HG03095 (cell line): ENCODE measurements around the gene DNAJC4.

Source experiments
- ATAC-seq: cut with Tn5 transposase; IDR thresholded peaks from one replicate; pipeline ENCODE4 v1.9.1; 2021; ENCODE audit warnings: moderate library complexity; ENCODE audit not compliant: unreplicated experiment

DNAJC4 gene

DNA sequence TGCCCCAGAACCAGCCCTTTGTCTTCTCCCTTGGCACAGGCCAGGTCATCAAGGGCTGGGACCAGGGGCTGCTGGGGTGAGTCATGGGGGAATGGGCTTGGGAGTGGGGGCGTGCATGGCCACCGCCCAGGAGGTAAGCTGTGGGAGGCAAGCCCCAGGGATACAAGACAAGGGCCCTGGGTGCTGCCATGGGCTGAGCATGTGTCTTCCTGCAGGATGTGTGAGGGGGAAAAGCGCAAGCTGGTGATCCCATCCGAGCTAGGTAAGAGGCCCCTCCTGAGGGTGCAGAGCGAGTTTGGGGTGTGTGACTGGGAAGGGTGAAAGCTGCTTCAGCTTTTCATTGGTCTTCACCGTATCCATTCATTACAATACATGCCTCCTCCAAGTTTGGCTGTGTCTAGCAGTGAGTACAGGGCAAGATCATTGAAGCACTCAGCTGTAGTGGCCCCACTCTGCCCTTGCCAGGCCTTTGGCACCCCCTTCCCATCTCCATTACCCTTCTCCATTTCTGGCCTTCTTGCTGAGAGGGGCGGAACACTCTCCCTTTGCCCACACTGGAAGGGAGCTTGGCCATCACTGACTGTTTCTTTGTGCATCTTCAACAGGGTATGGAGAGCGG, 13.0 kb downstream of the DNAJC4 start:
- ATAC-seq = no peak

DNA sequence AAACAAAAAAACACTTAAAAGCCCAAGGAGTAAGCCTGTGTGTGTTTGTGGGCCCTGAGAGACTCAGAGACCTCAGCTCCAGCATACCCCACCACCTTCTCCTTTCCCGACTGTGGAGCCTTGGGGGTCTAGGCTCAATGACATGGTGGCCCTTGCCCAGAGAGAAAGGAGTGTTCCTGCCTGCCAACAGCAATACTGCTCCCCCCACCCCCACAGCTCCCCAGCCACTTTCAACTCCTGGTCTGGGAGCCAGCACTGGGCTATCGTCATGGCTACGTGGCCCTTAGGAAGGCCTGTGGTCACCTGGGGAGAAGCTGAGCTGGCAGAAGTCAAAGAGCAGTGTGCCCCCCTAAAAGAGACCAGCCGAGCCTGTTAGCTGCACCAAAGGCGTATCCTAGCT, 13.8 kb downstream of the DNAJC4 start:
- no peak for ATAC-seq

DNA sequence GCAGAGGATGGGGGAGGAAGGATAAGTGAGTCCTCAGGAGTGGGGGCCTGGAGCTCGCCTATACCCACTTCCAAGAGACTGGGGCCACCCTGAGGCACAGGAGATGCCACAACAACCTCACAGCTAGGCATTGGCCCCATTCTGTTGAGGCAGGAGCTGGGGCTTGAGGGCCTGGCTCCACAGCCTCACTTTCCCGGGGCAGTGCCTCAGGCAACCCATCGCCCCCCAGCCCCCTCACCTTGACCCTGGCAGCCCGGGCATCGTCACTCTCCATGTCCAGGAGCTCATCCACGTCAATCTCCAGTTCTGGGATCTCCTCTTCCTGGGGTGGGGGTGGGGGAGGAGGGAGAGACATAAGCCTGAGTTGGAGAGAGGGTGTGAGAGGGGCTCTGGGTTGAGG, 14.6 kb downstream of the DNAJC4 start:
- ATAC-seq = no peak

- ATAC-seq = no peak
Measured at GRCh38 chr11:64245401-64245796, 15.1 kb downstream of the DNAJC4 start.

DNA sequence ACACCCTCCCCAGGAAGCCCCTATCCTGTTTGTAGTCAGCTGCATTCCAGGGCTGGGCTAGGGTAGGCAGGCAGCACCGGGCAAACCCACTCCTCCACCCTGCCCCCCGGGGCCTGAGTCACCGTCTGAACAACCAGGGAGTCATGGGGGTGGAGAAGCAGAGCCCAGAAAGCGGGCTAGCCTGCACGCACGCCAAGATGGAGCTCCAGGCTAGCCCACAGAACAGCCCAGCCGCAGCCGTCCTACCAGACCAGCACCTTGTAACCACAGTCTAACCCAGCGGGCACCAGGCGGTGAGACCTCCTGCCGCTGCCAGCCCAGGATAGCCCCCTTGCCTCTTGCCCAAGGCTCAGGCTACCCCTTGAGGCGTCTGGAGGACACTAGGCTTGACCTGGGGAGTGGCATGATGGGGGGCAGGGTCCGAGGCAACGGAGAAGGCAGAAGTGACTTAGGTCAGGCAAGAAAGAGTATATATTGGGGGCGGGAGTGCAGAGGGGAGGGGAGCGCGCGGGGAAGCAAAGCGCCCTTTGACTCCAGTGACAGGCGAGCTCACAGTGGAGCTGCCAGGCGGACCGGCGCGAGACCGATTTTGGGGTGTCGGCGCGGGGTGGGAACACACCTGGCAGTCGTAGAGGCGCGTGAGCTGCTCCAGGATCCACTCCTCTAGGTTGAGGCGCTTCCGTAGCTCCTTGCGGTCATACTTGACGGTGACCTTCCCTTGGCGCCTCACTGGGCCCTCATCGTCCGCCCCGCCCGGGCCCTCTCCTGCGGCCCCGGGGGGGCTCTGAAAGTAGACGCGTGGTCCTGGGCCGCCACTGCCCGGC, 15.7 kb downstream of the DNAJC4 start:
- ATAC-seq = no peak

DNA sequence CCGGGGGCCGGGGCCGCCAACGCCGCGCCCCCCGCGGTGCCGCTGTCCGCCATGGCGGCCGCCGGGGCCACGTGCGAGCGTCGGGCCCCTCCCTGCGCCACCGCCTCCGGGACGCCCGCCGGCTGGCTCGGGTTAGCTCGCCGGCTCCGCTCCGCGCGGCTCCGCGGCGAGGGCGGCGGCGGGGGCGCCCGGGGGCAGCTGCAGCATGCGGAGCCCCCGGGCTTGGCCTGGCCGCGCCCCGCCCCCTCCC, 16.2 kb downstream of the DNAJC4 start:
- peak; percentile 10 for ATAC-seq

GRCh38 chr11:64246871-64247728, 16.8 kb downstream of the DNAJC4 start, which contains the start of gene PPP1R14B:
Gene PPP1R14B, minus strand, starts transcription at chr11:64246943. Its CDS starts 270 bp downstream, at chr11:64246673.
- ATAC-seq = peak; percentile 34

- ATAC-seq = no peak
Measured at GRCh38 chr11:64247729-64248531, 17.6 kb downstream of the DNAJC4 start.

- ATAC-seq = no peak
Measured at GRCh38 chr11:64248578-64248977, 18.2 kb downstream of the DNAJC4 start.

GRCh38 chr11:64249038-64249437, 18.7 kb downstream of the DNAJC4 start:
- ATAC-seq = no peak

GRCh38 chr11:64249563-64250414, 19.4 kb downstream of the DNAJC4 start:
- no peak for ATAC-seq

DNA sequence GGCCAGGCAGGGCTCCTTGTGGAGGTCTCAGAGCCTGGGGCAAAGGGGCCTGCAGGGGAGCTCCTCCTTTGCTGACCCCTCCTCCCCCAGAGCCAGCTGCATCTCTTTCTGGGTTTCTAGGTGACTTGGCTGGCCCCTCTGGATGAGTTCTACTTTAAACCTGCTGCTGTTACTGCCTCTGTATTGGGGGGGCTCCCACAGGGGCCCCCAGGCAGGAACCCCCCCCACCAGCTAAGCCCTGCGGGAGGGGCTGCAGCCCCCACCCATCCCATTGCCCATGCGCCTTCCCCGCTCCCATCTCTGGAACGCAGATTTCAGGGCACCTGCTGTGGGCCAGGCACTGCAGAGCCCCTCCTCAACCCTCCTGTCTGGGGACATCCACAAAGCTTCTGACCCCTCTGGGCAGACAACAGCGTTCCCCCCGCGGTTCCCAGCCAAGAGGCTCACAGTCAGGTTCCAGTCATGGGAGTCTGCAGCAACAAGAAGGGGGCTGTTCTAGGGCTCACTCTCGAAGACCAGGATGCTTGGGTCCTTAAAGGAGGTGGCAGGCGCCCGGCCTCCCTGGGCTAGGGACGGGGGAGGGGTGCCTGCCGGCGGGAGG, 20.2 kb downstream of the DNAJC4 start:
- ATAC-seq = no peak

DNA sequence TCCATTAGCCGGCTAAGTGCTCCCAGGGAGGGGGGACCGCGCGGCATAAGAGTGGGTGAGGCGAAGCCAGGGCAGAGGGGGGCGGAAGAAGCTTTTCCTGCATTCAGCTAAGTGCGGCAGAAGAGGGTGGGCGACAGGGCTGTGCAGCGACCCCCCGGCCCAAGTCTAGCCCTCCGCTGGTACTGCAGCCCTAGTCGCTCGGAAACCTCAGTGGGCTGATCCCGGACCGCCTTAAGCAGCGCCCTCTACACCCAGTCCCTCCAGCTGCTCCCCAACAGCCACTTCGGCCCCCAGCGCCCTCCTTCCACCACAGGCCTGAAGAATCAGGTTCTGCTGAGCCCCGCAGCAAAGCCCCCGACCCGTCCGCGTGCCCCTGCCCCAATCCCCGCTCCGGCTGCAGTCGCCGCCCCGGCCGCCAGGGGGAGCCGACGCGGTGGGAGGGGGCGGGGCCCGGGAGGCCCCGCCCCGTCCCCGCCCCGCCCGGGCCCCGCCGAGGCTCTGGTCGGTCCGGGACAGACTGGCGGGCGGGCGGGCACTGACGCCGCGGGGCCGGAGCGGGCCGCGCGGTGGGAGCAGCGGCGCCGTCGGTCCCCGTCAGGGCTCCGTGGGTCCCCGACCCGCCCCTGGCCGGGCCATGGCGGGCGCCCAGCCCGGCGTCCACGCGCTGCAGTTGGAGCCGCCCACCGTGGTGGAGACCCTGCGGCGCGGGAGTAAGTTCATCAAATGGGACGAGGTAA, 20.8 kb downstream of the DNAJC4 start, which contains the start of gene PLCB3:
Gene PLCB3, plus strand, starts transcription at position 515 of the 737 bp plus-strand sequence. Its CDS starts 120 bp downstream, at position 635.
- no peak for ATAC-seq

GRCh38 chr11:64251753-64252002, 21.3 kb downstream of the DNAJC4 start:
- ATAC-seq = no peak

DNA sequence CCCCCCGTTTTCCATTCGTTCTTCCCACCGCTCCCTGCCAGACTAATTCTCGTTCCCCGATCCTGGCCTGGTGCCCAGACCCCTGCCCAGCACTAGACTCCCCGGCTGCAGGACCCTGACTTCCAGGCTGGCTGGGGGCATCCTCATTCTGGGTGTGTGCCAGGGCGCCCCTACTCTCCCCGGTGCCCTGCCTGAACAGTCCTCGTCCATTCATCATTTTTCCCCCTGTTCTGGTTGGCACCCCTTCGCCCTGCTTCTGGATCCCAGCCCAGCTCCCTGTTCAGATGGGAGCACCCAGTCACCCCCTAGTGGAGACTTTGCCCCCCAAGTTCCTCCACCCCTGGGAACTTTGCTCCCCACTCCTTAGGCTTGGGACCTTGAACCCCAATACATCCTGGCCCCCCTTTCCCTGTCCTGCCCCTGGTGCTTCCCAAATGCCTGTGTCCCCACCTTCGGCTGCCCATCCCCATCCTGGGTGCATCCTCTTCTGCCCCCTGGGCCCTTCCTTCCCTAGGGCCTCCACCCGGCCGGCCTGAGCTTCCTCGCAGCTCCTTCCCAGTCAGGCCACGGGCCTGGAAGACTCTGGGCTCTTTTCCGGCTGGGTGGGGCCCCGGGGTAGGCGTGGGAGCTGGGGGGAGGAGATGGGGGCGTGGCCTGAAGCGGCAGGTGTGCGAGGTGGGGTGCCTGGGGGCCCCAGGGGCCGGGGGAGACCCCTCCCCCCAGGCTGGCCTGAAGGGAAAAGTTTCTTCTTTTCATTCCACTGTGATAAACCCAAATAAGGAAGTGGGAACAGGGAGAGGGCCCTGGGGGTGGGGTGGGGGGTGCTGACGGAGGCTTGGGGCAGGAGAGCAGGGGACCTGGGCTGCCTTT, 21.9 kb downstream of the DNAJC4 start:
- no peak for ATAC-seq

DNA sequence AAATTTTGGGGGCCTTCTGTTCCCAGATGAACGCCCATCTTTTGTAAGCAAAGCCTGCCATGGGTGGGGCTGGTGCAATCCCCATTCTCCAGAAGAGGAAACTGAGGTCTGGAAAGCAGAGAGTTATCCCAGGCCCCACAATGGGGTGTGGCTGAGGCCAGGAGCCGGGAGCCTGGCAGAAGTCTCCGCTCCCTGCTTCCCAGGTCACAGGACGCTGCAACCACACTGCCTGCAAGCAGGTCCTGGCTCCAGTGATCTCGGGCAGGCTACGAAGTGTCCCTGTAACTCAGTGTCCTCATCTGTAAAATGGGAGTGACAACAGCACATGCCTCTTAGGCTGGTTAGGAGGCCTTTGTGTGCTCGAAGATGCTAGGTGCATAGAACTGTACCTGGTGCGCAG, 22.7 kb downstream of the DNAJC4 start:
- ATAC-seq = no peak

- ATAC-seq = no peak
Measured at GRCh38 chr11:64253481-64253880, 23.1 kb downstream of the DNAJC4 start.

DNA sequence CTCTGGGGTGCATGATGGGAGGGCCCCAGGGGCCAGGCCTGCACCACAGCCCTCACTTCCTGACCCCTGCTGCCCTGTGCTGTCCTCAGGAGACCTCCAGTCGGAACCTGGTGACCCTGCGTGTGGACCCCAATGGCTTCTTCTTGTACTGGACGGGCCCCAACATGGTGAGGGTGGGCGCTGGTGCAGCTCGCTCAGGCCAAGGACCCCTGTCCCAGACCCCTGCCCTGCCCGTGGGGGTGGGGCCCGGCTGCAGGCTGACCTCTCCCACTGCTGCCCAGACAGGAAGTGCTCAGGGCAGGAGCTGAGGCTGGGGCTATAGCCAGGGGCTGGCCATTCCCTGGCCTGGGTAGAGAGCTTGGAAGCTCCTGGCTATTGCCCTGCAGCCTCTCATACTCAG, 24.0 kb downstream of the DNAJC4 start:
- ATAC-seq = no peak
